Bronchial epithelial cell (primary cell): ENCODE data around the gene MSANTD3. TPM values are rescaled to one million over a fixed set of nuclear protein-coding genes. Genes with fewer than 3 reads are reported as not detected.

Experiments
- DNase-seq: peaks from one replicate; pipeline ENCODE4 v3.0.0-alpha.2; 2010; ENCODE audit warnings: low read depth
- FAIRE-seq: peaks from 2 replicates; lab custom pipeline; 2011; peaks lifted over from hg19 to GRCh38; lab: Jason Lieb, UNC
- H3K27me3 ChIP-seq: 2 replicates; pipeline ENCODE4 v1.5.1; 2011; ENCODE audit warnings: low read length; ENCODE audit not compliant: control insufficient read depth, insufficient read depth
- H3K36me3 ChIP-seq: 2 replicates; pipeline ENCODE4 v1.5.1; 2011; ENCODE audit warnings: low read length; ENCODE audit not compliant: control insufficient read depth, insufficient read depth
- H3K4me3 ChIP-seq: 2 replicates; pipeline ENCODE4 v1.5.1; 2011; ENCODE audit warnings: mild to moderate bottlenecking, low read depth, low read length, control low read depth
- total RNA-seq: library from RNA; depleted of rRNA; stranded (reverse); fragments of >200 nt; gene quantifications from 2 replicates; pipeline ENCODE4 v1.2.1, GENCODE V29; 2014
- TF ChIP-seq, protein P1 (sequence below): IDR thresholded peaks from 2 replicates; pipeline ENCODE4 v1.5.1; 2011; ENCODE audit warnings: mild to moderate bottlenecking, moderate library complexity, low read length, control low read depth, inconsistent platforms; ENCODE audit not compliant: insufficient read depth, severe bottlenecking

Gene MSANTD3
- total RNA-seq, 1 donor from 2014 or later, result 37.1 TPM

DNA sequence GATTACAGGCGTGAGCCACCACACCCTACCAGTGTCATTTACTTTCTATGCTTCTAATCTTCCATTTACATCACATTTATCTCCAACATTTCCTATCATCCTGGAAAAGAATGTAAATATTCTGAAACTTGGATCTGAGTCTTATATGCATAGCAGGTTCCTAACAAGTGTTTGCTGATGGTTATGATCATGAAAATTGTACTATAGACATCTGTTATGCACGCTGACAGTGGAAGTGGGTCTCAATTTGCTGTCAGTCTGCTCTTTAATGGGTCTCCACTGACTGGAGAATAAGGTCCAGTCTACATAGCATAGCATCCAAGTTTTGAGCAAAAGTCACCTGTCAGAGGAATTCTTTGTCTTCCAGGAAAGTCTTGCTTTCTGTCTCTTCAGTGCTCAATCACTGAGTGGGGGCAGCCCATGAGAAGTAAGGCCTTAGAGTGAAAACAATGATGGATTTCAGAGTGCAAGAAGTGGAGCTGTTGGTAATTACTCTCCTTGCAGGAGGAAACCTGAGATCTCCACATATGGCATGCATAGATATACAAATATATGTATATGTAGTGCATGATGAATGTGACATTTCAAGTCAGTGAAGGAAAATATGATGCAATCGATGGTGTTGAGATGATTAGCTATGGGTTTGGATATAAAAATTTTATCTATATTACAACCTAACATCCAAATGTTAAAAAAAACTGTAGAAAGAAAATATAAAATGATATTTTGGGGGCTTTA lies 29.2 kb upstream of the MSANTD3 start:
- FAIRE-seq, result no peak
- DNase-seq, result no peak
- no peaks in the 10 kb centered on the region for H3K27me3 ChIP-seq
- TF ChIP-seq, protein P1, sequence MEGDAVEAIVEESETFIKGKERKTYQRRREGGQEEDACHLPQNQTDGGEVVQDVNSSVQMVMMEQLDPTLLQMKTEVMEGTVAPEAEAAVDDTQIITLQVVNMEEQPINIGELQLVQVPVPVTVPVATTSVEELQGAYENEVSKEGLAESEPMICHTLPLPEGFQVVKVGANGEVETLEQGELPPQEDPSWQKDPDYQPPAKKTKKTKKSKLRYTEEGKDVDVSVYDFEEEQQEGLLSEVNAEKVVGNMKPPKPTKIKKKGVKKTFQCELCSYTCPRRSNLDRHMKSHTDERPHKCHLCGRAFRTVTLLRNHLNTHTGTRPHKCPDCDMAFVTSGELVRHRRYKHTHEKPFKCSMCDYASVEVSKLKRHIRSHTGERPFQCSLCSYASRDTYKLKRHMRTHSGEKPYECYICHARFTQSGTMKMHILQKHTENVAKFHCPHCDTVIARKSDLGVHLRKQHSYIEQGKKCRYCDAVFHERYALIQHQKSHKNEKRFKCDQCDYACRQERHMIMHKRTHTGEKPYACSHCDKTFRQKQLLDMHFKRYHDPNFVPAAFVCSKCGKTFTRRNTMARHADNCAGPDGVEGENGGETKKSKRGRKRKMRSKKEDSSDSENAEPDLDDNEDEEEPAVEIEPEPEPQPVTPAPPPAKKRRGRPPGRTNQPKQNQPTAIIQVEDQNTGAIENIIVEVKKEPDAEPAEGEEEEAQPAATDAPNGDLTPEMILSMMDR, result no peak
- no peak overlapping the region for H3K4me3 ChIP-seq
- no peaks in the 10 kb centered on the region for H3K36me3 ChIP-seq

DNA sequence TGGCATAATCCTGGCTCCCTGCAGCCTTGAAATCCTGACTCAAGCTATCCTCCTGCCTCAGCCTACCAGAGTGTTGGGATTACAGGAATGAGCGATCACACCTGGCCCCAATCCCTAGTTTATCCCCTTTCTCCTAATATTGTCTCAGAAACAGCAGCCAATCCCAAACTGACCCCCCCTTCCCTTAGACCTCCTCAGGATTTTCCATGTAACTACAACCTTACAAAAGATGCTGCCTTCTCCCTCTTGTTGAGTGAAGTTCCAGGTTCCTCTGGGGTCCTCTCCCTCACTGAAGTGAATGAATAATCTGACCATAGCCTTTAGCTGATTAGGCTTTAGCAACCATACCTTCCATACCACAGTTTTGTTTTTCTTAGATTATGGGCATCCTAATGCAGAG lies 25.9 kb upstream of the MSANTD3 start:
- no peak for FAIRE-seq
- DNase-seq, result no peak
- H3K27me3 ChIP-seq, result no peaks in the 10 kb centered on the region
- H3K4me3 ChIP-seq, result no peak overlapping the region
- H3K36me3 ChIP-seq, result no peaks in the 10 kb centered on the region
- TF ChIP-seq, protein P1, result no peak

DNA sequence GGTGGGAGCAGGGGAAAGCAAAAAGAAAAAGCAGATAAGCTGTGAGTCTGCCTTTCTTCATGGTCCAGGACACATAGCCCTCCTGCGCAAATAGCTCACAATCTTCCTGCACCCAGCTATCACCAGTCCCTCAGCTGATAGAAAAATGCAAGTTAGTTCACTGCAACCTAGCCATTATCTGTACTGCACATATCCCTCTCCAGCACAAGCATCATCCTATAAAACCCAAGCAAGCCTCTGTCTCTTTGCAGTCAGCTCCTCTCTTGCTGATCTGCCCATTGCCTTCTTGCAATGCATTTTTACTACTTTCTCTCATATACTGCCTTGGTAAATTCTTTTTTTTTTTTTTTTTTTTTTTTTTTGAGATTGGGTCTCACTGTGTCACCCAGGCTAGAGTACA lies 20.0 kb upstream of the MSANTD3 start:
- TF ChIP-seq, protein P1, result no peak
- Histone ChIP-seq H3K27me3 (no peaks in the 10 kb centered on the region), H3K4me3 (no peak overlapping the region), H3K36me3 (no peaks in the 10 kb centered on the region)
- FAIRE-seq (no peak), DNase-seq (no peak)

DNA sequence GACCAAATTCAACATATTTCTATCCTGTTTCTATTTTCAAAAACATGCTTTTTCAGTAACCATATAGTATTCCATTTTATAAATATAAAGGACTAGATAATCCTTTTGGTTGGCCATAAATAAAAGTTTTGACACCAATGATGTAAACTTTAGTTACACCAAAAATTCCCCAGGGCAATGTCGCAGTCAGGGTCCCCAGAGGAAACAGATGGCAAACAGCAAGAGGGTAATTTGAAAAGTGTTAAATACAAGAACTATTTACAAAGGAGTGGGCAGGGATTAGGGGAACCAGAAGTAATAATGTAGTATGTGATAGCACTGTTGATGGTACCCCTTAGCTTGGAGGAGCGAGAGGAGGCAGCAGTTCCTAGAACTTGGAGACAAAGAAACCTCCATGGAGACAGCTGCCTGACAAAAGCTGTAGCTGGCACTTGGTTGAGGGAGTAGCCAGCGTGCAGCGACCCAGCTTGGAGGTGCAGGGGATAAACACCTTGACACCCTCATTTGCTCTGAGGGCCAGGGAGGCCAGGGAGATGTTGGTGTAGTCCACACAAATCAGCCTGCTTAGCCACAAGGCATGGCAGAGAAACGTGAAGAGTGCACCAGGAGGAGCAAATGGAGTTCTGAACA lies 18.3 kb upstream of the MSANTD3 start:
- FAIRE-seq (no peak), DNase-seq (no peak)
- TF ChIP-seq, protein P1, result no peak
- H3K4me3 ChIP-seq, result no peak overlapping the region
- no peaks in the 10 kb centered on the region for H3K27me3 ChIP-seq
- H3K36me3 ChIP-seq, result no peaks in the 10 kb centered on the region

DNA sequence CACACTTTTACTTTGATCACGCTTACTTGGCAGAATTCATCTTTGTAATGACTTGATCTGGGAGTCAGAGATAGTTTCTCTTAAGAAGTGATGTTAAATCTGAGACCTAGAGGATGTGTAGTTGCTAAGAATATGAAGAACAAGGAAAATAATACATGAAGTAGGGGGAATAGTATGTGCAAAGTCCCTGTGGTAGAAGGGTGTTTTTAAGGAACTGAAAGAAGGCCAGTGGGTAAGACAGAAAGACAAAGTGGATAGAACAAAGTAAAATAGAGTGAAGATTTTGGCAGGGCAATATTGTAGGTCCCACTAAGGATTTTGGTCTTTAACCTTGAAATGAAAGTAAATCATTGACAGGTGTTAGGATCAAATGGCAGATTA lies 17.8 kb upstream of the MSANTD3 start:
- no peak for FAIRE-seq
- TF ChIP-seq, protein P1, result no peak
- no peak for DNase-seq
- no peaks in the 10 kb centered on the region for H3K27me3 ChIP-seq
- no peaks in the 10 kb centered on the region for H3K36me3 ChIP-seq
- H3K4me3 ChIP-seq, result no peak overlapping the region
